Astrocyte (in vitro differentiated cells and primary cell): ENCODE results near the gene SFMBT2. TPM values are rescaled to one million over a fixed set of nuclear protein-coding genes. Genes with fewer than 3 reads are reported as not detected.

ENCODE experiments used
- DNase-seq: peaks from one replicate; pipeline ENCODE4 v3.0.0-alpha.2; 2010; ENCODE audit warnings: low read depth
- FAIRE-seq: peaks from 2 replicates; lab custom pipeline; 2011; peaks lifted over from hg19 to GRCh38; lab: Jason Lieb, UNC
- H2AFZ ChIP-seq: 2 replicates; pipeline ENCODE4 v1.6.0; 2012; ENCODE audit warnings: low read depth, low read length, inconsistent platforms
- H3K27ac ChIP-seq: 2 replicates; pipeline ENCODE4 v1.5.1; 2011; ENCODE audit warnings: low read depth, low read length, inconsistent platforms
- H3K27me3 ChIP-seq: 2 replicates; pipeline ENCODE4 v1.6.0; 2011; ENCODE audit warnings: low read length, inconsistent platforms; ENCODE audit not compliant: insufficient read depth
- H3K36me3 ChIP-seq: 2 replicates; pipeline ENCODE4 v1.5.1; 2011; ENCODE audit warnings: low read length, inconsistent platforms; ENCODE audit not compliant: insufficient read depth
- H3K4me1 ChIP-seq: 2 replicates; pipeline ENCODE4 v1.5.1; 2011; ENCODE audit warnings: low read length, inconsistent platforms; ENCODE audit not compliant: insufficient read depth
- H3K4me2 ChIP-seq: 2 replicates; pipeline ENCODE4 v1.6.0; 2012; ENCODE audit warnings: low read length, inconsistent platforms
- H3K4me3 ChIP-seq: 2 replicates; pipeline ENCODE4 v1.5.1; 2011; ENCODE audit warnings: low read depth, mild to moderate bottlenecking, low read length, inconsistent platforms; ENCODE audit not compliant: insufficient read depth
- H3K79me2 ChIP-seq: 2 replicates; pipeline ENCODE4 v1.6.0; 2012; ENCODE audit warnings: mild to moderate bottlenecking, low read length, inconsistent platforms; ENCODE audit not compliant: insufficient read depth
- H3K9ac ChIP-seq: 2 replicates; pipeline ENCODE4 v1.6.0; 2012; ENCODE audit warnings: mild to moderate bottlenecking, low read length, inconsistent platforms
- H3K9me3 ChIP-seq: 2 replicates; pipeline ENCODE4 v1.5.1; 2012; ENCODE audit warnings: low read depth, mild to moderate bottlenecking, low read length, inconsistent platforms; ENCODE audit not compliant: insufficient read depth
- H4K20me1 ChIP-seq: 2 replicates; pipeline ENCODE4 v1.6.0; 2012; ENCODE audit warnings: low read length, inconsistent platforms; ENCODE audit not compliant: insufficient read depth
- H3K27ac Mint-ChIP-seq: one replicate; pipeline ENCODE4 v1.8.0; 2021; ENCODE audit warnings: mild to moderate bottlenecking, mixed read lengths; ENCODE audit not compliant: unreplicated experiment
- H3K27me3 Mint-ChIP-seq: one replicate; pipeline ENCODE4 v1.8.0; 2021; ENCODE audit warnings: low read depth, mixed read lengths; ENCODE audit not compliant: unreplicated experiment
- H3K36me3 Mint-ChIP-seq: one replicate; pipeline ENCODE4 v1.8.0; 2021; ENCODE audit warnings: low read depth, mixed read lengths; ENCODE audit not compliant: unreplicated experiment
- H3K4me1 Mint-ChIP-seq: one replicate; pipeline ENCODE4 v1.8.0; 2021; ENCODE audit warnings: low read depth, mixed read lengths; ENCODE audit not compliant: unreplicated experiment
- H3K4me3 Mint-ChIP-seq: one replicate; pipeline ENCODE4 v1.8.0; 2021; ENCODE audit warnings: mild to moderate bottlenecking, moderate library complexity, mixed read lengths; ENCODE audit not compliant: unreplicated experiment
- H3K9me3 Mint-ChIP-seq: one replicate; pipeline ENCODE4 v1.8.0; 2021; ENCODE audit warnings: mild to moderate bottlenecking, mixed read lengths; ENCODE audit not compliant: unreplicated experiment
- CTCF ChIP-seq: IDR thresholded peaks from 2 replicates; pipeline ENCODE4 v1.5.1; 2011; ENCODE audit warnings: low read depth, mild to moderate bottlenecking, inconsistent platforms, low read length, moderate library complexity; ENCODE audit not compliant: insufficient read depth
- EZH2 ChIP-seq: IDR thresholded peaks from 2 replicates; pipeline ENCODE4 v1.6.1; 2012; ENCODE audit warnings: mild to moderate bottlenecking, low read length, inconsistent platforms; ENCODE audit not compliant: insufficient read depth
- total RNA-seq: library from RNA; stranded (reverse); gene quantifications from 2 replicates; pipeline ENCODE4 v1.2.1, GENCODE V29; 2021

SFMBT2 gene
- total RNA-seq, 1 donor from 2014 or later, result 3.9 TPM

- no peaks in the 10 kb centered on the region for H3K4me1 ChIP-seq
- Mint-ChIP-seq H3K4me3 (no peak overlapping the region), H3K4me1 (no peaks in the 10 kb centered on the region), H3K27ac (no peak overlapping the region), H3K27me3 (no peaks in the 10 kb centered on the region), H3K36me3 (peaks cover 14% of the 10 kb centered on the region), H3K9me3 (no peaks in the 10 kb centered on the region)
- DNase-seq (peak; percentile 23), FAIRE-seq (no peak)
- H3K27ac ChIP-seq, result no peak overlapping the region
- no peak overlapping the region for H3K9ac ChIP-seq
- no peak overlapping the region for H3K4me2 ChIP-seq
- no peaks in the 10 kb centered on the region for H3K9me3 ChIP-seq
- no peaks in the 10 kb centered on the region for H4K20me1 ChIP-seq
- H3K4me3 ChIP-seq, result no peak overlapping the region
- H3K79me2 ChIP-seq, result no peaks in the 10 kb centered on the region
- no peaks in the 10 kb centered on the region for H3K27me3 ChIP-seq
- no peak overlapping the region for H2AFZ ChIP-seq
- no peaks in the 10 kb centered on the region for H3K36me3 ChIP-seq
- TF ChIP-seq EZH2 (no peak), CTCF (no peak)
Measured at GRCh38 chr10:7161484-7162250, 249.2 kb downstream of the SFMBT2 start.

- FAIRE-seq, result no peak
Measured at GRCh38 chr10:7159928-7160327, 250.9 kb downstream of the SFMBT2 start.

More at GRCh38 chr10:7159928-7160327, 250.9 kb downstream of the SFMBT2 start:
- Histone ChIP-seq H3K79me2 (no peaks in the 10 kb centered on the region), H4K20me1 (no peaks in the 10 kb centered on the region), H3K4me3 (no peak overlapping the region), H3K4me1 (no peaks in the 10 kb centered on the region), H3K27me3 (no peaks in the 10 kb centered on the region), H3K9me3 (no peaks in the 10 kb centered on the region), H3K9ac (no peak overlapping the region), H3K4me2 (no peak overlapping the region), H3K36me3 (no peaks in the 10 kb centered on the region), H3K27ac (no peak overlapping the region), H2AFZ (no peak overlapping the region)
- no peak for TF ChIP-seq EZH2
- no peak for TF ChIP-seq CTCF
- Mint-ChIP-seq H3K27me3 (no peaks in the 10 kb centered on the region), H3K36me3 (peaks cover 14% of the 10 kb centered on the region), H3K4me1 (no peaks in the 10 kb centered on the region), H3K4me3 (no peak overlapping the region), H3K27ac (no peak overlapping the region), H3K9me3 (no peaks in the 10 kb centered on the region)
- DNase-seq, result no peak
